DMS53 treated with DMSO at 0.1 percent for 48 hours (cell line): ENCODE measurements around the gene PKNOX1.
A peak's percentile ranks its signal among the peaks of the same experiment; 100 is the strongest.
"Not testable (repeated sequence)": the region's sequence is repeated elsewhere in the genome, so short reads cannot be mapped to it uniquely, and the experiment has no call there.

Experiments used
- DNase-seq: peaks from one replicate; lab custom pipeline; 2025; ENCODE audit not compliant: unreplicated experiment; lab: John Stamatoyannopoulos, UW

The PKNOX1 gene

DNA sequence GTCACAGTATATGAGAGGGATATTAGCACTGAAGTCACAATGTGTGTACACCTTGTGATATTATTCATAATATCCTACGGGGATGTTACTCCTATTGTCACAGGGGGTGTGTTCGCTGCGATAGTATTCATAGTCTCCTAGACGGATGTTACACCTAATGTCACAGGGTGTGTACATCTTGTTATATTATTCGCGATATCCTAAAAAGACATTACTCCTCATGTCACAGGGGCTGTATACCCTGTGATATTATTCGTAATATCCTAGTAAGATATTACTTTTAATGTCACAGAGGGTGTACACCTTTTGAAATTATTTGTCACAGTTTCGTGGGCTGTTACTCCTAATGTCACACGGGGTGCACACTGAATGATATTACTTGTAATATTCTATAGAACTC is 23.2 kb upstream of the PKNOX1 start:
- DNase-seq, result not testable (repeated sequence)

DNA sequence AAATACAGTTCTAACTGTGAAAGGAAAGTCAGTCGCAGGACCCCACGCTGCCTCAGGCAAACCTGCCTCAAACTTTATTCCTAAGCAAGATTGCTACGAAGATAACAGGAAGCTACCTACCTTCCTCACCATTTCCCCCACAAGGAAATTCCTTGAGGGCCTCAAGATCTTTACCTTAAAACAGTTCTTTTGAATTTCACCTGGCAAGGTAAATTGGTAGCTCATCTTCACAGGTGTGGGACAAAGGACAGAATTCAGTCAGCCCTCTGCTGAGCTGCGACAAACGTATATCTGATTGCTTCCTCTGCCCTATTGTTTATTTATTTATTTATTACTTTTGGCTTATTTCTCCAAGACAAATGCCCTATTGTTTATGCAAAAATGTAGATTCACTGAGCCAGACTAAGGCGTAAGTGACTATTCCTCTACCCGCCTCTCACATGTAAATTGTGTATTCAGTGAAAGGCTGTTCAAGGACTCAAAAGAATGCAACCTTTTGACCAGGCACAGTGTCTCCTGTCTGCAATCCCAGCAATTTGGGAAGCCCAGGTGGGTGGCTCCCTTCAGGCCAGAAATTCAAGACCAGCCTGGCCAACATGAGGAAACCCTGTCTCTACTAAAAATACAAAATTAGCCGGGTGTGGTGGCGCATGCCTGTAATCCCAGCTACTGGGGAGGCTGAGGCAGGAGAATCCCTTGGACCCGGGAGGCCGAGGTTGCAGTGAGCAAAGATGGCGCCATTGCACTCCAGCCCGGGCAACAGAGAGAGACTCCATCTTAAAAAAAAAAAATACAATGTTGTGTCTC is 17.3 kb upstream of the PKNOX1 start:
- DNase-seq, result no peak

DNA sequence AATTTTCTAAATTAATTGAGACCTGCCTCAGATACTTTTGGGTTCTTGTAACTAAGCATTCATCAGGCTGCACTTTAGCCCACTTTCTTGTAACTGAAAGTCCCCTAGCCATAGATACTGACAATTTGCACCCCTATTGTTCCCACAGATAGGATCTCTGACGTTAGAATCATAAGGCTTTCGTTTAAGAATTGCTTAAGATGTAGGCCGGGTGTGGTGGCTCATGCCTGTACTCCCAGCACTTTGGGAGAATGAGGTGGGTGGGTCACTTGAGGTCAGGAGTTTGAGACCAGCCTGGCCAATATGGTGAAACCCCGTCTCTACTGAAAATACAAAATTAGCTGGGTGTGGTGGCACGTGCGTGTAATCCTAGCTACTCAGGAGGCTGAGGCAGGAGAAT is 16.2 kb upstream of the PKNOX1 start:
- not testable (repeated sequence) for DNase-seq

DNA sequence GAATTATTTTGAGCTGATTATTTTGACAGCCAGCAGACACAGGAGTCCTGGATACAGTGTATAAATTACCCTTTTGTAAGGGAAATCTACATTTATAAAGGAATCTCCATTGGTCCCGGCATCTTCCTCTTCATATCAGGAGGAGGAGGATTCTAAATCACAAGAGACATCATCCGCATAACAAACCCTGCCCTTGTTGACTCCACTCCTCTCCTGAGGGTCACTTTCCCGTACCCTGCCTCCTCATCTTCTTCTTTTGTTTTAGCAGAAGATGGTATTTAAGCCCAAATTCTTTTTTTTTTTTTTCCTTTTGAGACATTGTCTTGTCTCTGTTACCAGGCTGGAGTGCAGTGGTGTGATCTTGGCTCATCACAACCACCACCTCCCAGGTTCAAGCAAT is 14.6 kb upstream of the PKNOX1 start:
- DNase-seq, result no peak

DNA sequence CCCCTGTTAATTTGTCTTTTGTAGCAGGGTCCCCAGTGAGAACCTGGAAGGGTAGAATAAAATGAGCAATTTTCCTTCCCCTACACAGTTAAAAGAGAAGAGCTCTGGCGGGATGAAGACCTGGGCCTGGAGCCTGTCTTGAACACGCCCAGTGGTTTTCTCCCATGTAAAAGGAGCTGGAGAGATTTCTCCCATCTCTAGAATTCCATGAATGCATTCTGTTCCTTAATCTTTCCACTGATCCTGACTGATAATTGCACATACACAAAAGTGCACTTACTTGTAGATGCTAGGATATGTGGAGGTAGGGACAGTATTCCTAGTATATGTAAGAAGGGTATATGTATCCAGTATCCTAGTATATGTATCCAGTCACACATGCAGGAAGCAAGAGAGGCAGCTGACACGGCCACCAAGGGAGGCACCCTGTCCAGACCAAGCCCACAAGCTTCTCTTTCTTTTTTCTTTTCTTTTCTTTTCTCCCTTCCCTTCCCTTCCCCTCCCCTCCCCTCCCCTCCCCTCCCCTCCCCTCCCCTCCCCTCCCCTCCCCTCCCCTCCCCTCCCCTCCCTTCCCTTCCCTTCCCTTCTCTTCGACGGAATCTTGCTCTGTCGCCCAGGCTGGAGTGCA is 11.9 kb upstream of the PKNOX1 start:
- DNase-seq, result no peak

DNA sequence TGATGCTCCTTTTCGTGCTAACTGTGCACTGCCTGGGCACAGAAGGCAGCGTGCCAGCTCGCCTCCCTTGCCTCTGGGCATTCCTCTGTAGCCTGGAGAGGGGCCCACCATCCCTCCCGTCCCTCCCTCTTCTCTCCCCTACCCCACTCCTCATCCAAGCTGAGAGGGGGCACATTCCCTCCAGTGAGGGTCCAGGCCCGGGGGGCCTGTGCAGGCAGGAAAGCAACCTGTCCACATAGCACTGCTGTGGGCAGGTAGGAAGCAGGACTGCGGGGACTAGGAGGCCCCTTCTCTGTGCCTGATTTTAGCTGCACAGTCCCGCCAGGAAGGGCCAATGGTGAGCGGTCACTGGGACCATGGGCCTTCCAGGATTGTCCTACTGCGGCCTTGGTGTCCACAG is 10.3 kb upstream of the PKNOX1 start:
- DNase-seq, result no peak

DNA sequence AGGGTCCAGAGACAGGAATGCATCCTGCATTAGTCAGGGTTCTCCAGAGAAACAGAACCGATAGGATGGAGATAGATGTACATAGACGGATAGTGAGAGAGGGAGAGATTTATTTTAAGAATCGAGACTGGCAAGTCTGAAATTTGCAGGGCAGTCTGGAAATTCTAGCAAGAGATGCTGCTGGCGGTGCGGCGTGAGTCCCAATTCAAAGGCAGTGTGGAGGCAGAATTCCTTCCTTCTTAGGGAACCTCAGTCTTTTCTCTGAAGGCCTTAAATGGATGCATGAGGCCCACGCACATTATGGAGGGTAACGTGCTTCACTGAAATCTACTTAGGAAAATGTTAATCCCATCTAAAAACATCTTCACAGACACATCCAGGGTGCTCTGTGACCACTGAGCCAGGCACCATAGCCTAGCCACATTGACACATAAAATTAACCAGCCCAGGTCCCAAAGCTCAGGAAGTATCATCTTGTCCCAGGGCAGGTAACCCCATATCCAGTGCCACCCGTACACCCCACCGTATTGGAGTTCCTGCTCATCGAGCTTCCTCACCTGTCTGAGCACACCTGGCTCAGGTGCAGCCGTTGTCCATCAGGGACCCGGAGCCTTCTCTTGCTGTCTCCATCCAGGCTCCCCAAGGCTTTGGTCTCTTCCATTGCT is 9.7 kb upstream of the PKNOX1 start:
- DNase-seq, result no peak

DNA sequence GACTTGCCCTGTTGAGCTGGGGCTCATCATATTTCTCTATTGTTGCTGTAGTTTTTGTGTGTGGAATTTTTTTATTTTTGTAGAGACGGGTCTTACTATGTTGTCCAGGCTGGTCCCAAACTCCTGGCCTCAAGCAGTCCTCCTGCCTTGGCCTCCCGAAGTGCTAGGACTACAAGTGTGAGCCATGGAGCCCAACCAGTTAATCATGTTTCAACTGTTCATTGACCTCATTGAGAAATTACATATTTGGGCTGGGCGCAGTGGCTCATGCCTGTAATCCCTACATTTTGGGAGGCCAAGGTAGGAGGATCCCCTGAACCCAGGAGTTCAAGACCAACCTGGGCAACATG is 9.2 kb upstream of the PKNOX1 start:
- DNase-seq, result no peak

DNA sequence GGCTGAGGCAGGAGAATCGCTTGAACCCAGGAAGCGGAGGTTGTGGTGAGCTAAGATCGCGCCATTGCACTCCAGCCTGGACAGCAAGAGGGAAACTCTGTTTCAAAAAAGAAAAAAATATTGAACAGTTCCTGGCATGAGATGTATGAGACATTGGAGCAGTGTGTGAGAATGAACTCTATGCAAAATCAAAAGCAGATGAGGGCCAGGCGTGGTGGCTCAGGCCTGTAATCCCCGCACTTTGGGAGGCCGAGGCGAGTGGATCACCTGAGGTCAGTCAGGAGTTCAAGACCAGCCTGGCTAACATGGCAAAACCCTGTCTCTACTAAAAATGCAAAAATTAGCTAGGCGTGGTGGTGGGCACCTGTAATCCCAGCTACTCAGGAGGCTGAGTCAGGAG is 6.7 kb upstream of the PKNOX1 start:
- not testable (repeated sequence) for DNase-seq

DNA sequence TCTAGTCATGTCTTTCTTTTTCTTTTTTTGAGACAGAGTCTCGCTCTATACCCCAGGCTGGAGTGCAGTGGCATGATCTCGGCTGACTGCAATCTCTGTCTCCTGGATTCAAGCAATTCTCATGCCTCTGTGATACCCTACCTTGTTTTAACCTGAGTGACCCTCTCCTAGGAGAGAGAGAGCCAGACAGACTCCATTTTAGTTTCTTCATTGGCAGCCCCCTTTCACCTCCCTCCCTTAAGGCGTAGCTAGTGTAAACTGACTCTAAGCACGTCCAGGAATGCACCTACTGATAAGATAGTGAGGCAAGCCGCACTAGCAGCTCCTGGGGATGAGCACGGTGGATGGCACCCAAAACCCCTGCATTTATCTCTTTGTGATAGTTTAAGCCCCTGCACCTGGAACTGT is 5.2 kb upstream of the PKNOX1 start:
- DNase-seq, result no peak

DNA sequence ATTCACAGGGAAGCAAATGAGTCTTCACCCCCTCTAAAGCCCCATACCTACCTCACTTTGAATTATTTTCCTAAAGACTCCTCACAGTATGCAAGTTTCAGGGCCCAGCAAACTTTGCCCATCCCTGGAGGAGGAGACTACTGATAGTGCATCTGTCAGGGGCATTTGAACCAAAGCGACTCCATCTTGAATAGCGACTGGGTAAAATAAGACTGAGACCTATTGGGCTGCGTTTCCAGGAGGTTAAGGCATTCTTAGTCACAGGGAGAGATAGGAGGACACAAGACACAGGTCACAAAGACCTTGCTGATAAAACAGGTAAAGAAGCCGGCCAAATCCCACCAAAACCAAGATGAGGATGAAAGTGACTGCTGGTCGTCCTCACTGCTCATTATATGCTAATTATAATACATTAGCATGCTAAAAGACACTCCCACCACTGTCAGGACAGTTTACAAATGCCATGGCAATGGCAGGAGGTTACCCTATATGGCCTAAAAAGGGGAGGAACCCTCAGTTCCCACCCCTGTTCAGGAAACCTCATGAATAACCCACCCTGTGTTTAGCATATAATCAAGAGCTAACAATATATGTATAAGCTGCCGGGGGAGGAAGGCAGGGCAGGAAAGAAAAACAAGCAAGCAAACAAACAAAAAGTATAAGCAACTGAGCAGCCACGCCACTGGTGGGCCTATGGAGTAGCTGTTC is 3.3 kb upstream of the PKNOX1 start:
- no peak for DNase-seq

DNA sequence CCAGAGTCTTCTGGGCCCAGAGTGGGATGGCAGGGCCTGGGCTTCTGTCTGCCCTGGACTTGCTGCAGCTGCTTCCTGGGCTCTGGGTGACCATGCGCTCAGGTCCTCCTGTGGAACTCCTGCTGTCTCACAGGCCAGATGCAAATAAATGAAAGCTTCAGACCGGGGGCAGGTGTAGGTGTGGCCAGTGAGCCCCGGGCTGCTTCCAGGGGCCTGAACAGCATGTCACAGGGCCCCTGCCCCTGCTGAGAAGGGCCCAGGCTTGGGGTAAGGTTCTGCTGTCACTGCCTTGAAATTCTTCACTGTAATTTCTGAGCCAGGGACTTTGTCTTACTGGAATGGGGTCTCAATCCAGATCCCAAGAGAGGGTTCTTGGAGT is 2.5 kb upstream of the PKNOX1 start:
- no peak for DNase-seq

DNA sequence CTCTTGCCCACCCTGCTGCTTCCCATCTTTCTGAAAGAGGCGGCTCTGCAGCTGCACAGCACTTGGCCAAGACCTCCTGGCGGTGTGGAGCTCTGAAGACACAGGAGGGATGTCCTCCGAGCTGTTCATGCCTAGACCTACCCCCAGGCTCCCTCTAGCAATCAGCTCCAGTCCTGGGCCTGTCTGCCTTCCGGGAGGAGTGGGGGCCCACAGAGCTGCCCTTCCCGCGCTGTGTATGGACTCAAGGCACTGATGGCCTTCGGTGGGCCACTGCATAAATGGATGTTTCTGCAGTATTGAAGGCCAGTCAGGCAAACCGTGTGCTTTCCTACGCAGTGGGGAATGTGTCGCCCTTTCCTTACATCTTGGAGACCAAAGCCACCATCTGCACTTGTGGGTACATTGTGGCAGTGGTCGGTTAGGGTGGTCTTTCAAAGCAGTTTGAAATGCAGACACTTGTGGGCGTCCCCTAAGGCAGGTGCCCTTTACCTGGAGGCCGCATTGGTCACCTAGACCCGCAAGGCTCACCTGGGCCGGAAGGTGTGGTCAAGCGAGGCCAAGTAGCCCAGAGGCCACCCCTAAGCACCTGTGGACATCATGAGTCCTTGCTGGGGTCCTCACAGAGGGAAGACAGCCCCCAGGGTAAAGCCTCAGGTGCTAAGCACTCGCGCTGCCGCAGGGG is 912 bp upstream of the PKNOX1 start:
- no peak for DNase-seq

DNA sequence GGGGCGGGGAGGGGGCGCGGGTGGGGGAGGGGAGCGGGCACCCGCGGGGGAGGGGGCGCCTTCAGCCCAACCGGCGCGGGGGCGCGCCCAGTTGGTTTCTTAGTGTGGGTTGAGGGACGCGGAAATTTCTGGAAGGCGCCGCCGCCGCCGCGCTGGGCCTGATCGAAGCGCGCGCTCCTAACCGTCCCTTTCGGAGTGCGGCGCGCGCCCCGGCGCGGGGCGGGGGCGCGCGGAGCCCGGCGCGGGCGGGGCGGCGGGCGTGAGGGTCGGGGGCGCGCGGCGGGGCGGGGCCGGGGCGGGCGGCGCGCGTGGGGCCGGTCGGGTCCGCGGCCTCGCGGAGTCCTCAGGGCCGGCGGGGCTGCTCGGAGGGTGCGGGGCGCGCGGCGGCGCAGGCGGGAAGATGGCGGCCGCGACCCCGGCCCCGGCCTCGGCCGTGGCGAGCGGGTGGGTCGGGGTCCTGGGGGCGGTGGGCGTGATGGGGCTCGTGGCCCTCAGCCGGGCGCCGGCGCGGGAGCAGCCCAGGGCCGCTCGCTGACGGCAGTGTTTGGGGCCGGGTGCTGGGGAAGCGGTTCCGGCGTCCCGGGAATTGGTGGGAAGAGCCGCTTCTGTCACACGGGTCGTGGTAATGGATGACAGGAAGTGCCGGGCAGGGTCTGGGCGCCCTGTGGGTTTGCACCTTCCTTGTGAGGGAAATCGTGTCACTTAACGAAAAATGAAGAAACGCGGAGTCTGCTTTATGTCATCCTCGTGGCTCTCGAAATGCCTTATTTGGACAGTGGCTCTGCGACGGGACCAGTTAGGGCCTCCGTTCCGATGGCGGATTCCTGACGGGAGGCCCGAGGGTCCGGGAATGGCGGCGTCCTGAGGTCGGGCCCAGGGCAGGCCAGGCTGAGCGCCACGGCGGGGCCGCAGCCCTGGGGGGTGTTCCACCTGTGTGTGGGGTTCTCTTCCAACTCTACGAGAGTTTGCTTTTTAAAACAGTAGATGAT is 764 bp downstream of the PKNOX1 start:
- peak; percentile 28 for DNase-seq

DNA sequence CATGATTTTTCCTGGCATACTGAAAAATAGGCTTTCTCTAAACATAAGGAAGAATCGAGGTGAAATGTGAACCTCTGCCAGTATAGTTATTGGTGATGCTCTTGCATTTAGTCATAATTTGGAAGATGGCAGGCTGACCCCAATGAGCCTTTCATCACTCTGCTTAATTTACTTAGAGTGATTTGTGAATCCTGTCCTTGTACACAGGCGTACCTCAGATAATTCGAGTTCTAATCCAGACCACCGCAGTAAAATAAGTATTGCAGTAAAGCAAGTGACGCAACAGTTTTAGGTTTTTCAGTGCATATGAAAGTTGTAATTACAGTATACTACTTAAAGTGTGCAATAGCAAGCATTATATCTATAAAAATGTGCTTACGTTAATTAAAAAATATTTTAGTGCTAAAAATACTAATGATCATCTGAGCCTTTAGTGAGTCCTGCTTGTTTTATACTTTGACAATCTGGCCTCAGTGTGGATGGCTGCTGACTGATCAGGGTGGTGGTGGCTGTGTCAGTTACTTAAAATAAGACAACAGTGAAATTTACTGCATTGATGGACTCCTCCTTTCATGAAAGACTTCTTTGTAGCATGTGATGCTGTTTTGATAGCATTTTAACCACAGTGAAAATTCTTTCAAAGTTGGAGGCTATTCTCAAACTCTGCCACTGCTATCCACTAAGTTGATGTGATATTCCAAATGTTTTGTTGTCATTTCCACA is 1.7 kb downstream of the PKNOX1 start:
- no peak for DNase-seq

DNA sequence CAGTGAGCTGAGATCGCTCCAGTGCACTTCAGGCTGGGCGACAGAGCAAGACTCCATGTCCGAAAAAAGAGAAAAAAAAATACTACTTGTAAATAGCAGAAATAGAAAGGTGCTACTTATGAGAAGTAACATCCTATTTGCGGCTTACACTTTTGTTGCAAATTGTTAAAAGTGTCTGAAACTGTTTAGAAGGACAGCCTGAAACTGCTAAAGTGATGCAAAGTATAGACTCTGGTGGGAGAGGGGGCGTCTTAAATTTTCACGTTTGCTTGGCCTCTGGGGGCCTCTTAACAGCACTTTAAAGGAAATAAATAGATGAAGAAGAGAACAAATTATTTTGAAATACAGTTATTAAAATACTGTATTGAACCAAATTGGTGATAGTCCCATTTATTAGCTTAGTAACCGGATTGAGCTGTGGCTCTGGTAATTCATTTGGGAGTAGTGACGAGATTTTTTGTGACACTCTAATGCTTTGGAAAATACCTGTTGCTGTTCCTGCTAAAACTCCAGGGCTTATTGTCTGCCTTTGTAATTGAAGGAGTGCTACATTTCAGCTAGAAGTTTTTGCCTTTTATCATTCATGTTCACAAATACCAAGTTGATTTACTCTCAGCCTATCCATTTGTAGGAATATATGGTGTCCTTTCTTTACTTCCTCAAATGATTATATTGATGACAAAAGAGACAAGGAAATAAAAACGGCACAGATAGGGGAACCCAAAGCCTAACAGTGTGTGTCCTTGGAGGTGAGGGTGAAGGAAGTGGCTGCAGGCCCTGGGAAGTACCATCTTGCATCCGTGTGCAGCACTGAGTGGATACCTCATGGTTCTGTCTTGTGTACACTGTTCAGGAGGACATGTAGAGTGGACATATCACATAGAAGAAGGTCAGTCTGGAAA is 6.2 kb downstream of the PKNOX1 start:
- DNase-seq, result no peak

DNA sequence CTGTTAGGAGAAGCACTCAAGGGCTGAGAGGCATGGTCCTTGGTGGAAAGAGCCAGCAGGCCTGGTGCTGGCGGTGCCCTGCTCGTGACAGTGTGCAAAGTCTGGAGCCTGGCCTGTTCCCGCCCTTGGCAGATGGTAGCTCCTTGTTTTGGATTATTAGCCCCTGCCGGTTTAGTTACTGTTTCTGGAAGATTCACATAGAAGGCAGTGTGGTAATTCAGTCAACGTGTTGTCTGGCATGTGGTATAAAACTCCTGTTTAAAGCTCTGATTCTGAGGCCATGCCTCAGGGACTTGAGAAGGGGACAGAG is 6.8 kb downstream of the PKNOX1 start:
- DNase-seq, result no peak

DNA sequence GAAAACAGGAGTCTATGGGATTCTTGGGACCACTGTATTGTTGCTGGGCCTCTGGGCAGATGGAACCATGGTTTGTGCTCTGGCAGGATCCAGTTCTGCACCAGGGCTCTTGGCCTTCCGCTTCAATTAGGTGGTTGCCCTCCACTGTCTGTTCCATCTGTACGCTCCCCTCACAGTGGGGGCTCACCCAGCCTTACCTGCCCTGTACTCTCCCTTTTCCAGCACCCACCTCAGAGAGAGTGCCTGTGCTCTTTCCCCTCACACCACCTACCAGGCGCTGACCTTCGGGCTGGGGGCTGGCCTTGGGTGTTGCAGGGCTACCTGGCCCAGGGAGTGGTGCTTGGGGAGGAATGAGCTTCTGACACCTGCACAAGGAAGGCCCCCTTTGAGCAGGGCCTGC is 7.5 kb downstream of the PKNOX1 start:
- DNase-seq, result no peak

DNA sequence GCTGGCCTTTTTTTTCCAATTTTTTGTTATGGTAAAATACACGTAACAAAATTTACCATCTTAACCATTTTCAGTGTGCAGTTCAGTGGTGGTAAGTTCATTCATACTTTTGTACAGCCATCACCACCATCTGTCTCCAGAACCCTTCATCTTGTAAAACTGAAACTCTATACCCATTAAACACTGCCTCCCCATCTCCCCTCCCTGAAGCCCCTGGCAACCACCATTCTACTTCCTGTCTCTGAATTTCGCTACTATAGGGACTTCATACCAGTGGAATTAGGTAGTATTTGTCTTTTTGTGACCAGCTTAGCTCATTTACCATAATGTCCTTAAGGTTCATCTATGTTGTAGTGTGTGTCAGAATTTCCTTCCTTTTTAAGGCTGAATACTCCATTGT is 8.7 kb downstream of the PKNOX1 start:
- DNase-seq, result no peak
